ENCODE results near the gene ABHD5.

ABHD5 gene

DNA sequence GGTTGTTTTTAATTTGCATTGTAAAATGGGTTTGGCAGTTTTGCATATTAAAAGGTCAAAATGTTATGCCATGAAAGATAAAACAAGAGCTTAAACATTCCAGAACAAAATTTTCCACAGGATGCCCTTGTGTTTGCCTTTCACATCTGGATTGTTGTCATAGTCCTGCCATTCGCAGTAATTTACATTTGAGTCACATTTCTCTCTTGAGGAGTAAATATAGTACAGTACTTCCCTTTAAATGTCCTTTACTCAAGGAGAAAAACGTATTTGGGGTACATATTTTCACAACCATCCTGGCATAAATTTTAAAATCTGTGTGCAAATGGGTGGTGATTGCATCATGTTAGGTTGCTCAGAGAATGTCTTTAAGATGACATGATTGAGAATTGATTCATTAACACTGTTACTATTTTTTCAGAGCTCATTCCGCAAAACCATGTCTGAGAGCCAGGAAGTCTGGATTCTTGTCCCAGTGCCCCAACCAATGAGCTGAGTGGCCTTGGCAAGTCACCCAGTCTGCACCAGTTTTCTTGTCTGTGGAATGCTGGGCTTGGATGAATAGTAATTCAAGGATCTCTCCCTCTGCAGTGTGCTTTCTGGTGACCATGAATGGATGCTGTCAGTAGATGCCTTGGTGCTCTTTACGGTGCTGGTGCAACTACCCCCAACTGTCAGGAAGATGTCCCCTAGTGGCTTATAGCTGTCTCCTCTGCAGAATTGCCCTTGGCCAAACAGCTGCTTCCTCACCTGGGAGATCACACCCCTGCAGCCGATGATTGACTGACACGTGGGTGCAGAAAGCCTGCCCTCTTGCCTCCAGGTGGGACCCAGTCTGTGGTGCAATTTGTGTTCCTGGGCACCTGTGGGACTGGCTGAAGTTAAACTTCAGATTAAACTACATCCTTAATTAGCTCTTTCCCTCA, 43.0 kb downstream of the ABHD5 start:
- Histone ChIP-seq H3K27ac (ENCODE audit: insufficient read depth, low read length, poor library complexity, severe bottlenecking) (no peak overlapping the region), H3K36me3 (ENCODE audit: control insufficient read depth, insufficient read depth, low read length) (no peaks in the 10 kb centered on the region), H3K4me1 (ENCODE audit: control insufficient read depth, insufficient read depth, low read length, poor library complexity, severe bottlenecking) (no peaks in the 10 kb centered on the region), H3K9me3 (ENCODE audit: control insufficient read depth, low read length) (no peaks in the 10 kb centered on the region), H3K4me3 (ENCODE audit: insufficient read depth, low read depth, low read length, poor library complexity, severe bottlenecking) (no peak overlapping the region), H3K27me3 (replicated peaks; ENCODE audit: control insufficient read depth, insufficient read depth, low read length, poor library complexity, severe bottlenecking) (no peaks in the 10 kb centered on the region)
- DNase-seq, result no peak

DNA sequence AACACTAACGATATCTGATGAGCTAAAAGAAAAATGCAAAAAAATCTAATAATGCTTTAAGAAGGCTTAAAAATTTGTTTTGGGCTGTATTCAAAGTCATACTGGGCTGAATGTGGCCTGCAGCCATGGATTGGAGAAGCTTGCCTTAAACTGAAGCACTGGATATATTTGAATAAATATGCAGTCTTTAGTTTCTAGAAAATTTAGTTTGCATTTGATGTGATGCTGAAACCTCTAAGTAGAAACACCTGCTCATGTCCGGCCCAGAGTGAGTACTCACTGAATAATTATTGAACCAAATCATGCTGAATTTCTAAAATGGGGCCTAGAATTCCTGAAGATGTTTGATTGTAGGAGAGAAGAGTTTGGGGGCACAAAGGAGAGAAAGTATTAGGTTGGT, 43.9 kb downstream of the ABHD5 start:
- H3K4me3 ChIP-seq (ENCODE audit: insufficient read depth, low read depth, low read length, poor library complexity, severe bottlenecking), result no peak overlapping the region
- H3K27me3 ChIP-seq (replicated peaks; ENCODE audit: control insufficient read depth, insufficient read depth, low read length, poor library complexity, severe bottlenecking), result no peaks in the 10 kb centered on the region
- no peaks in the 10 kb centered on the region for H3K4me1 ChIP-seq (ENCODE audit: control insufficient read depth, insufficient read depth, low read length, poor library complexity, severe bottlenecking)
- no peak overlapping the region for H3K27ac ChIP-seq (ENCODE audit: insufficient read depth, low read length, poor library complexity, severe bottlenecking)
- H3K36me3 ChIP-seq (ENCODE audit: control insufficient read depth, insufficient read depth, low read length), result no peaks in the 10 kb centered on the region
- H3K9me3 ChIP-seq (ENCODE audit: control insufficient read depth, low read length), result no peaks in the 10 kb centered on the region
- no peak for DNase-seq

DNA sequence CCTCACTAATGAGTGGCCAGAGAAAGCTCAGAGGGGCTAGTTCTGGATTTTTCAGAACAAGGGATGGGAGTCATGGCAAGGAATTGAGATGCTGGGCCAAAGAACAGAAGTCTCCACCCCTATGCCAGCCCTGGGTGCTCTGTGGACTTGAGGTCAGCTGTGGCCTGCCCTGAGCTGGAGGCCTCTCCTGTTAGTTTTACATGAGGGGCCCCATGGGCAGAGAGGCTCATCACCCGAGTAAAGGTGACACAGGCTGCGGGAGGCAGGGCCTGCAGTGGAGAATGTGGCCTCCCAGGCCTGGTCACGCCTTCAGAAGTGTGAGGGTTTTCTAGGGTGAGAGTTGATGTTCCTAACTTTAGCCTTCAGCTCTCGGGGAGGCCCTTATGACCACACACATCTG, 44.9 kb downstream of the ABHD5 start:
- no peak for DNase-seq
- H3K27ac ChIP-seq (ENCODE audit: insufficient read depth, low read length, poor library complexity, severe bottlenecking), result no peak overlapping the region
- H3K9me3 ChIP-seq (ENCODE audit: control insufficient read depth, low read length), result no peaks in the 10 kb centered on the region
- H3K36me3 ChIP-seq (ENCODE audit: control insufficient read depth, insufficient read depth, low read length), result no peaks in the 10 kb centered on the region
- H3K27me3 ChIP-seq (replicated peaks; ENCODE audit: control insufficient read depth, insufficient read depth, low read length, poor library complexity, severe bottlenecking), result no peaks in the 10 kb centered on the region
- no peaks in the 10 kb centered on the region for H3K4me1 ChIP-seq (ENCODE audit: control insufficient read depth, insufficient read depth, low read length, poor library complexity, severe bottlenecking)
- no peak overlapping the region for H3K4me3 ChIP-seq (ENCODE audit: insufficient read depth, low read depth, low read length, poor library complexity, severe bottlenecking)

DNA sequence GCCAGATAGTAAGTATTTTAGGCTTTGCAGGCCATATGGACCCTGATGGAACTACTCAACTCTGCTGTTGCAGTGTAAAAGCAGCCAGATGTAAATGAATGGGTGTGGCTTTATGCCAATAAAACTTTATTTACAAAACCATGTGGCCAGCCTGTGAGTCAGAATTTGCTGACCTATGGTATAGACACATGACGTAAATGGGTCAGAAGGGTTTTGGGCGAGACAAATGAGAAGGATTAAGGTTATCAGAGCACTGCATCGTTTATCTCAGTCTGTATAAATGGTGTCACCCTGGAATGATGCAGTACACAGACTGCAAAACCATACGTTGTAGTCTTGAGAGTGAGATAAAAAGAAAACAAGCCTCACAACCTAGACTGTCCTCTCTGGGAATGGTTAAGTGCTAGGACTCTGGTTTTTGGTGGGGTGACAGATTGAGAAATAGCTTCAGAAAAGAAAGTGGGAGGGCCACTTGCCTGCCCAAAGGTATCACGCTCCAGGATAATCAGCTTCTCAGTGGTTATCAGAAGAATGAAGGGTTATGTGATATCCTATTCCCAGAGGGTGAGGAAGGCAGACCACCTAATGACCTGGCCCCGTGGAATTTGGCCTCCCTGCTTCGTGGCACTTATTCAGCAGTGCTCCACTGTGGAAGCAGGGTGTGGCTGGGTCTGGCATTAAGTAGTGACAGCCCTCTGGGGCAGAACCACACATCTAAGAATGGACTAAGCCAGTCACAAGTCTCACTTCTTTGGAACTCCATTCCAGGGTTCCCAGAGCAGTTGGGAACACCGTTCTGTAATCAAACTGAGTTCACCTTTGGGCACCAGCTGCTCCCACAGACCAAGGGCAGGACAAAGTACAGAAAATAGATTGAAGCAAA, 46.1 kb downstream of the ABHD5 start:
- Histone ChIP-seq H3K4me1 (ENCODE audit: control insufficient read depth, insufficient read depth, low read length, poor library complexity, severe bottlenecking) (no peaks in the 10 kb centered on the region), H3K36me3 (ENCODE audit: control insufficient read depth, insufficient read depth, low read length) (no peaks in the 10 kb centered on the region), H3K4me3 (ENCODE audit: insufficient read depth, low read depth, low read length, poor library complexity, severe bottlenecking) (no peak overlapping the region), H3K27ac (ENCODE audit: insufficient read depth, low read length, poor library complexity, severe bottlenecking) (no peak overlapping the region), H3K9me3 (ENCODE audit: control insufficient read depth, low read length) (no peaks in the 10 kb centered on the region), H3K27me3 (replicated peaks; ENCODE audit: control insufficient read depth, insufficient read depth, low read length, poor library complexity, severe bottlenecking) (no peaks in the 10 kb centered on the region)
- DNase-seq, result no peak

DNA sequence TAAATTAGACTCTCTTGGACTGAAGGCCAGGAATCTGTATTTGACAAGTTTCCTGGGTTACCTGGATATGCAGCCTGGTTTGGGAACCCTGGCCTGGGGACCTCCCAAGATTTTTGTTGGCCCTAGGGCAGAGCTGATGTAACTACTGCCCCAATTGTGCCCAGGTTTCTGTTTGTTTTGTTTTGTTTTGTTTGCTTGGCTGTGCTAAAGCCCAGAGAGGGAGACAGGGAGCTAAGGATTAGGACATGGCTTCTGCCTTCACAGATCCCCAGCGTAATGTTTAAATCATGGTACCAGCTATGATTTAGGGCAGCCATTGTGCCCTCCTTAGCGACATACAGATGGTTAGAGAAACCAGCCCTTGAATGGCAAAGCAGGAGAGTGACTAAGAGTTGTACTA, 47.6 kb downstream of the ABHD5 start:
- Histone ChIP-seq H3K27ac (ENCODE audit: insufficient read depth, low read length, poor library complexity, severe bottlenecking) (no peak overlapping the region), H3K36me3 (ENCODE audit: control insufficient read depth, insufficient read depth, low read length) (no peaks in the 10 kb centered on the region), H3K27me3 (replicated peaks; ENCODE audit: control insufficient read depth, insufficient read depth, low read length, poor library complexity, severe bottlenecking) (no peaks in the 10 kb centered on the region), H3K4me1 (ENCODE audit: control insufficient read depth, insufficient read depth, low read length, poor library complexity, severe bottlenecking) (no peaks in the 10 kb centered on the region), H3K4me3 (ENCODE audit: insufficient read depth, low read depth, low read length, poor library complexity, severe bottlenecking) (no peak overlapping the region), H3K9me3 (ENCODE audit: control insufficient read depth, low read length) (no peaks in the 10 kb centered on the region)
- DNase-seq, result no peak

DNA sequence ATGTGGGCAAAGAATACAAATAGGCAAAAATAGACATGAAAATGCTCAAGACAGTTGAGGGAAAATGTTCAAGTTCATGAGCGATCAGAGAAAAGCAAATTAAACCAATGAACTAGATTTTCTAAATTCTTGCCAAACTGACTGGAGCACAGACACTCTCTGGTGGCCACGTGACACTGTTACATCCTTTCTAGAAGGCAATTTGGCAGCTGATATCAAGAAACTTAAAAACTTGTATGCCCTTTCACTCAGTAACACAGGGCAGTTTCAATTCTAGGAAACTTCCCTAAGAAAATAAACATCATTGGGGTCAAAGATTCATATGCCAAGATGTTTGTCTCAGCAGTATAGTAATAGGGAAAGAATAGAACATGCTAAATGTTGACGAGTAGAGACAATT, 52.2 kb downstream of the ABHD5 start:
- Histone ChIP-seq H3K4me3 (ENCODE audit: insufficient read depth, low read depth, low read length, poor library complexity, severe bottlenecking) (no peak overlapping the region), H3K27ac (ENCODE audit: insufficient read depth, low read length, poor library complexity, severe bottlenecking) (no peak overlapping the region), H3K9me3 (ENCODE audit: control insufficient read depth, low read length) (no peaks in the 10 kb centered on the region), H3K4me1 (ENCODE audit: control insufficient read depth, insufficient read depth, low read length, poor library complexity, severe bottlenecking) (no peaks in the 10 kb centered on the region), H3K27me3 (replicated peaks; ENCODE audit: control insufficient read depth, insufficient read depth, low read length, poor library complexity, severe bottlenecking) (no peaks in the 10 kb centered on the region), H3K36me3 (ENCODE audit: control insufficient read depth, insufficient read depth, low read length) (no peaks in the 10 kb centered on the region)
- no peak for DNase-seq

DNA sequence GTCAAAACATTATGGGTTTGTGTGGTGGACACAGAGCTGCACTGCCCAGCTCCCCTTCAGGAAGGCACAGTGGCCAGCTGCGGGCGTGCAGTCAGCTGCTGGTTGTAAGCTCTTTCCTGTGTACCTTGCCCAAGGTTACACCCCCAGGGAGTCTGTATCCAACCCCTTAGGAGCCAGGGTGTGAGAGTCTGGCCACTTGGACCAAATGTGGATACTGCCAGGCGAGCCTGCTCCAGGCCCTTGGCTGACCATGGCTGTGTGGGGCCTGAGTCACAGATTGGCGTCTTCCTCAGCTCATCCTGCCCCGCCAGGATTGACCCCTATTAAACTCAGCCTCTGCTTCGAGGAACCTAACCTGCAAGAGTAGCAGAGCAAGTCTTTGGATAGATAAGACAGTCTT, 56.9 kb downstream of the ABHD5 start:
- no peaks in the 10 kb centered on the region for H3K36me3 ChIP-seq (ENCODE audit: control insufficient read depth, insufficient read depth, low read length)
- H3K4me1 ChIP-seq (ENCODE audit: control insufficient read depth, insufficient read depth, low read length, poor library complexity, severe bottlenecking), result no peaks in the 10 kb centered on the region
- H3K4me3 ChIP-seq (ENCODE audit: insufficient read depth, low read depth, low read length, poor library complexity, severe bottlenecking), result no peak overlapping the region
- DNase-seq, result no peak
- H3K27me3 ChIP-seq (replicated peaks; ENCODE audit: control insufficient read depth, insufficient read depth, low read length, poor library complexity, severe bottlenecking), result no peaks in the 10 kb centered on the region
- H3K9me3 ChIP-seq (ENCODE audit: control insufficient read depth, low read length), result no peaks in the 10 kb centered on the region
- H3K27ac ChIP-seq (ENCODE audit: insufficient read depth, low read length, poor library complexity, severe bottlenecking), result no peak overlapping the region

DNA sequence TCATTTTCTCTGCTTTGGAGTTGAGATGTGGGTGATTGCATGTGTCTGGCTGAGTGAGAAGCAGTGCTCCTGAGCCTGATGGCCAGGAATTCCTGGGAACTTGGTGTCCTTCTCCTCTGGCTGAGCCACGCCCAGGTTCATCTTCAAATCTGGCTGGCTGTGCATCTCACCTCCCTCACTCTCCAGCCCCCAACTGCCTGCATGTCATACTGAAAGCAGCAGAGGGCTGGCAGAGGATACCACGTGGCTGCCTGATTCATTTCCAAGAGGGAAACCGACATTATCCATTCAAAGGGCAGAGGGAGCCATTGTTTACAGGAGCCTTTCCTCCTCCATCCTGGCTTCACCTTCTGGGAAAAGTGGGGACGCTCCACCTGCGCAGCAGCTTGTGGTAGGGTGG, 57.4 kb downstream of the ABHD5 start:
- Histone ChIP-seq H3K36me3 (ENCODE audit: control insufficient read depth, insufficient read depth, low read length) (no peaks in the 10 kb centered on the region), H3K4me1 (ENCODE audit: control insufficient read depth, insufficient read depth, low read length, poor library complexity, severe bottlenecking) (no peaks in the 10 kb centered on the region), H3K27me3 (replicated peaks; ENCODE audit: control insufficient read depth, insufficient read depth, low read length, poor library complexity, severe bottlenecking) (no peaks in the 10 kb centered on the region), H3K27ac (ENCODE audit: insufficient read depth, low read length, poor library complexity, severe bottlenecking) (no peak overlapping the region), H3K4me3 (ENCODE audit: insufficient read depth, low read depth, low read length, poor library complexity, severe bottlenecking) (no peak overlapping the region), H3K9me3 (ENCODE audit: control insufficient read depth, low read length) (no peaks in the 10 kb centered on the region)
- no peak for DNase-seq

DNA sequence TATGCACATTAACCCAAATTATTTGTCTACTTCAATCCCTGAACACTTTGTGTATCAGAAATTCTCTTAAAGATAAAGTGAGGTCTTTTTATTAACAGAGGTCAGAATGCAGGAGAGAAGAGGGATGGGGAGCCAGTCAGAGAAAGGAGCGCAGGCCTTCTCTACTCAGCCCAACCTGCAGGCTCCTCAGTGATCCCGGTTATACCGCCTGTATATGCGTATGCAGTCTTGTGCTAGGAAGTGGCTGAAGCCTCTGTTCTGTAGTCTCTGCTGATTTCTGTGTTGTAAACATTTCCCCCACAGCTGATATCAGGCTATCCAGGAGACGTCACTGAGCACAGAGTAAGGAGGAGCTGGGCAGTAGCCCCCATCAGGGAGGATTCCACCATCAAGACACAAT, 57.9 kb downstream of the ABHD5 start:
- Histone ChIP-seq H3K4me3 (ENCODE audit: insufficient read depth, low read depth, low read length, poor library complexity, severe bottlenecking) (no peak overlapping the region), H3K36me3 (ENCODE audit: control insufficient read depth, insufficient read depth, low read length) (no peaks in the 10 kb centered on the region), H3K27me3 (replicated peaks; ENCODE audit: control insufficient read depth, insufficient read depth, low read length, poor library complexity, severe bottlenecking) (no peaks in the 10 kb centered on the region), H3K27ac (ENCODE audit: insufficient read depth, low read length, poor library complexity, severe bottlenecking) (no peak overlapping the region), H3K4me1 (ENCODE audit: control insufficient read depth, insufficient read depth, low read length, poor library complexity, severe bottlenecking) (no peaks in the 10 kb centered on the region), H3K9me3 (ENCODE audit: control insufficient read depth, low read length) (no peaks in the 10 kb centered on the region)
- no peak for DNase-seq

DNA sequence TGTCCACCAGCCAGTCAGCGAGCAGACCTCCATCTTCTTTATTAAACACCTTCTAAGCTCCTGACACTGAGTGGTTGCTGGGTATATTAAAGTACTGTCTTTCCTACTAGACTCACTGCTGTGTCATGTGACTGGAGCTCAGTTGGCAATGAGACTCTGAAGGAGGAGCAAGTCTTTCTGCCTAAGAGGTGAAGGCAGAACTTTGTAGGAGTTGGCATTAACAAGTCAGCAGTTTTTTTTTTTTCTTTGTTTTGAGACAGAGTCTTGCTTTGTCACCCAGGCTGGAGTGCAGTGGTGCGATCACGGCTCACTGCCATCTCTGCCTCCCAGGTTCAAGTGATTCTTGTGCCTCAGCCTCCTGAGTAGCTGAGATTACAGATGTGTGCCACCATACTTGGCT, 62.2 kb downstream of the ABHD5 start:
- Histone ChIP-seq H3K36me3 (ENCODE audit: control insufficient read depth, insufficient read depth, low read length) (no peaks in the 10 kb centered on the region), H3K27ac (ENCODE audit: insufficient read depth, low read length, poor library complexity, severe bottlenecking) (no peak overlapping the region), H3K9me3 (ENCODE audit: control insufficient read depth, low read length) (no peaks in the 10 kb centered on the region), H3K4me3 (ENCODE audit: insufficient read depth, low read depth, low read length, poor library complexity, severe bottlenecking) (no peak overlapping the region), H3K27me3 (replicated peaks; ENCODE audit: control insufficient read depth, insufficient read depth, low read length, poor library complexity, severe bottlenecking) (no peaks in the 10 kb centered on the region), H3K4me1 (ENCODE audit: control insufficient read depth, insufficient read depth, low read length, poor library complexity, severe bottlenecking) (peaks cover 9% of the 10 kb centered on the region)
- no peak for DNase-seq
